ENCODE measurements around the gene FBLN5.
"Not testable (repeated sequence)": the region's sequence is repeated elsewhere in the genome, so short reads cannot be mapped to it uniquely, and the experiment has no call there.

Gene FBLN5

GRCh38 chr14:91857614-91858013 lies 89.9 kb downstream of the FBLN5 start:
- DNase-seq: no peak

- no peak for DNase-seq
These were observed 93.1 kb downstream of the FBLN5 start for GRCh38 chr14:91854327-91854934.

GRCh38 chr14:91851563-91851962 lies 95.9 kb downstream of the FBLN5 start:
- no peak for DNase-seq

GRCh38 chr14:91848504-91849001 lies 98.9 kb downstream of the FBLN5 start:
- no peak for DNase-seq

- no peak for DNase-seq
These were observed 99.8 kb downstream of the FBLN5 start for GRCh38 chr14:91847693-91848092.

GRCh38 chr14:91845652-91846051 lies 101.8 kb downstream of the FBLN5 start:
- no peak for DNase-seq

GRCh38 chr14:91845056-91845455 lies 102.4 kb downstream of the FBLN5 start:
- DNase-seq: not testable (repeated sequence)

- no peak for DNase-seq
These were observed 103.5 kb downstream of the FBLN5 start for GRCh38 chr14:91844029-91844428.

- DNase-seq: no peak
These were observed 104.1 kb downstream of the FBLN5 start for GRCh38 chr14:91843437-91843836.

- DNase-seq: no peak
These were observed 106.4 kb downstream of the FBLN5 start for GRCh38 chr14:91841065-91841464.

- DNase-seq: peak in 1 of 6 experiments; percentile 20
These were observed 107.7 kb downstream of the FBLN5 start for GRCh38 chr14:91839749-91840148.

GRCh38 chr14:91837076-91837475 lies 110.4 kb downstream of the FBLN5 start:
- no peak for DNase-seq

GRCh38 chr14:91835920-91836843 lies 111.3 kb downstream of the FBLN5 start:
- peak; percentile 85 to 94 (median 90) for DNase-seq

- peak in 4 of 6 experiments; percentile 13 to 50 (median 44) for DNase-seq
These were observed 112.1 kb downstream of the FBLN5 start for GRCh38 chr14:91835197-91835919.

GRCh38 chr14:91834571-91834970 lies 112.9 kb downstream of the FBLN5 start:
- no peak for DNase-seq

GRCh38 chr14:91831337-91831736 lies 116.2 kb downstream of the FBLN5 start:
- DNase-seq: no peak

- no peak for DNase-seq
These were observed 116.7 kb downstream of the FBLN5 start for GRCh38 chr14:91830777-91831176.

- no peak for DNase-seq
These were observed 118.0 kb downstream of the FBLN5 start for GRCh38 chr14:91829511-91829910.

GRCh38 chr14:91827746-91828145 lies 119.7 kb downstream of the FBLN5 start:
- no peak for DNase-seq
